GM23248 (cell line): ENCODE measurements around the gene HOXD9. TPM values are rescaled to one million over a fixed set of nuclear protein-coding genes. Genes with fewer than 3 reads are reported as not detected.

Source experiments
- DNase-seq: peaks from one replicate; pipeline ENCODE4 v3.0.0-alpha.2; 2015
- H2AFZ ChIP-seq: fragments of 200-600 bp; sonication (generic); 2 replicates; pipeline ENCODE4 v1.6.1; 2016; ENCODE audit warnings: antibody characterized with exemption
- H3F3A ChIP-seq: fragments of 200-600 bp; sonication (generic); 2 replicates; pipeline ENCODE4 v1.6.1; 2016; ENCODE audit warnings: mild to moderate bottlenecking, antibody characterized with exemption, mixed run types; ENCODE audit not compliant: insufficient read depth
- H3K27ac ChIP-seq: fragments of 200-600 bp; sonication (generic); 2 replicates; pipeline ENCODE4 v1.5.1; 2016; ENCODE audit warnings: mild to moderate bottlenecking
- H3K27me3 ChIP-seq: fragments of 200-600 bp; sonication (generic); replicated peaks from 2 replicates; pipeline ENCODE4 v1.6.1; 2016; ENCODE audit warnings: mild to moderate bottlenecking; ENCODE audit not compliant: insufficient read depth
- H3K36me3 ChIP-seq: fragments of 200-600 bp; sonication (generic); 2 replicates; pipeline ENCODE4 v1.6.1; 2016; ENCODE audit warnings: low read depth, mild to moderate bottlenecking
- H3K4me1 ChIP-seq: fragments of 200-600 bp; sonication (generic); 2 replicates; pipeline ENCODE4 v1.6.1; 2016; ENCODE audit warnings: mild to moderate bottlenecking; ENCODE audit not compliant: insufficient read depth
- H3K4me2 ChIP-seq: fragments of 200-600 bp; sonication (generic); one replicate; pipeline ENCODE4 v1.6.1; 2016; ENCODE audit warnings: mild to moderate bottlenecking; ENCODE audit not compliant: unreplicated experiment
- H3K4me3 ChIP-seq: fragments of 200-600 bp; sonication (generic); 2 replicates; pipeline ENCODE4 v1.5.1; 2016; ENCODE audit warnings: mild to moderate bottlenecking
- H3K79me2 ChIP-seq: fragments of 200-600 bp; sonication (generic); 2 replicates; pipeline ENCODE4 v1.6.1; 2016; ENCODE audit warnings: mild to moderate bottlenecking; ENCODE audit not compliant: insufficient read depth
- H3K9ac ChIP-seq: fragments of 200-600 bp; sonication (generic); 2 replicates; pipeline ENCODE4 v1.6.1; 2016; ENCODE audit warnings: mild to moderate bottlenecking
- H3K9me2 ChIP-seq: fragments of 200-600 bp; sonication (generic); 2 replicates; pipeline ENCODE4 v1.6.1; 2016; ENCODE audit warnings: mixed run types, mild to moderate bottlenecking, moderate library complexity; ENCODE audit not compliant: insufficient read depth
- H3K9me3 ChIP-seq: fragments of 200-600 bp; sonication (generic); one replicate; pipeline ENCODE4 v1.6.1; 2017; ENCODE audit warnings: low read depth
- H4K20me1 ChIP-seq: fragments of 200-600 bp; sonication (generic); 2 replicates; pipeline ENCODE4 v1.6.0; 2016; ENCODE audit not compliant: insufficient read depth
- EZH2 ChIP-seq: fragments of 200-600 bp; sonication (generic); IDR thresholded peaks from 2 replicates; pipeline ENCODE4 v1.6.1; 2018; ENCODE audit warnings: antibody characterized with exemption, mild to moderate bottlenecking; ENCODE audit not compliant: insufficient read depth, poor library complexity, severe bottlenecking
- EZH2phosphoT487 ChIP-seq: fragments of 200-600 bp; sonication (generic); IDR thresholded peaks from 2 replicates; pipeline ENCODE4 v1.6.1; 2018; ENCODE audit warnings: antibody characterized with exemption, moderate library complexity, mild to moderate bottlenecking, low read depth; ENCODE audit not compliant: insufficient read depth
- WGBS, 2 experiments: methylation state at CpG; one replicate each; pipeline ENCODE4 v1.1.6; 2015 to 2017; ENCODE audit warnings: low lambda C conversion rate in 2 of 2, low coverage in 1 of 2; ENCODE audit errors: missing lambda C conversion rate in 2 of 2; 5-methylcytosine and 5-hydroxymethylcytosine counted together
- in situ Hi-C: fragments of 300-500 bp; cut with MboI; formaldehyde crosslinking; loops from 2 replicates; pipeline ENCODE4 v1.15.0; 2020
- polyA plus RNA-seq: library from polyadenylated mRNA; unstranded; fragments of >200 nt; fragmentation: Nextera tagmentation; extraction: Ambion mirVana; gene quantifications from 2 replicates; pipeline ENCODE4 v1.2.1, GENCODE V29; 2016
- total RNA-seq: library from RNA; depleted of rRNA; stranded (reverse); fragments of >200 nt; shearing (Covaris generic); gene quantifications from 2 replicates; pipeline ENCODE4 v1.2.3, GENCODE V29; 2014

Gene HOXD9
- total and polyA plus RNA-seq, 2 experiments from 2014 or later: 4.2 to 7.2 TPM

DNA sequence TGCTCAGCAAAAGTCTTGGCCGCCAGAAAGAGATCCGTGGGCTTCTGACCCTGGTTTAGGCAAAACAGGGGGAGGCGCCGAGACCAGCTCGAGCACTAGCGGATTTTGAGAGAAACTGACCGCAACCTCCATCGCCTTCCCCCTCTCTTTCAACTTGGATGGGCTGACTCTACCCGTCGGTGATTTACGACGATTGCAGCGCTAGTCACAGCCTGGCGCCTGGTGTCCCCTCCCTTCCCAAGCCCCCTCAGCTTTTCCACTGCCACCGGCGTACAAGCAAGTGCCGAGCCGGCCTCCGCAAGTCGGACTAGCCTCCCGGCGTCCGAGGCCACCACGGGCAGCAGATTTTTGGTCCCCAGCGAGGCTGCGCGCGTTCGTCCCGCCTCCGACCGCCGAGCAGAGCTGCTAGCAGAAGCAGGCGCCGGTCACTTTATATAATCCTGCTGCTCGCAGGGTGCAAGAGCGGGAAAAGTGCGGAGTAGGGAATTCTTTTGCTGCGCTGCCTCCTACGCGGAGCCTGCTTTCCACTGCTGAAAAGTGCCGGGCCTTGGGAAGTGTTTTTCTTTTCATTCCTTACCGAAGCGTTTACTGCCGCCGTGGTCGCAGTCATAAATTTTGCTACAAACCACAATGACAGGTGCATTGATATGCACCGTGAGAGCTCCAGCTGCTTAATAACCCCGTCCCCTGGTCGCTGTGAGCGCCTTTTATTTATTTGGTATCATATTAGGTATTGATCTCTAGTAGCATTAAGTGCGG lies 42.3 kb downstream of the HOXD9 start:
- TF ChIP-seq EZH2 (no peak), EZH2phosphoT487 (no peak)

DNA sequence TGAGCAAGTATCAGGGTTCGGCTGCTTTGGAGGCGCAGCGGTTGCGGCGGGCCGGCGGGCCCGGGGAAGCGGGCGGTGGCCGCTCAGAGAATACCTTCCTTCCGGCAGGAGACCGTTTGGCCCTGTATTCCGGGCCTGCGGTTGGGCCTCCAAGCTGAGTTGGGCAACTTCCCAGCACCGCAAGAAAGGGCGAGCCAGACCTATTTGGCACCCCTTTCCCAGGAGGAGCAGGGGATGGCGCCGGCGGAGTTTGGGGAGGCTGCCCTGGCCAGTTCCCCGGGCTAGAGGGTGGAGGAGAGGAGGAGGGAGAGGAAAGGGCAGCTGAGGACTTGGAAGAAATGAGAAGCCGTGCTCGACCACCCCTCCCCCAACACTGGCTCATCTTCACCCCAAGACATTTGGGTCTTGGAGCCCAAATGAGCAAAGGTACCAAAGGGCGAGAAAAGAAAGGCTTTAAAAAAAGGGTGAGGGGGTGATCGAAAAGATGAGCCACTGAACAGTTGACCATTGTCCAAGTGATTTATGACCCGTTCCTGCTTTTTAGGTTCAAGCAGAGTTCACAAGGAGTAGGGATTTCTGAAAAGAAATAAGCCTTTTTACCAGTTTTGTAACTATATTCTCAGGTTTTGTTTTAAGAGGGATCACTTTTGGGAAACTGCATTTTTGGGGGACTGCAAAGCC lies 43.0 kb downstream of the HOXD9 start:
- Histone ChIP-seq H4K20me1 (no peaks in the 10 kb centered on the region), H3K9me2 (no peaks in the 10 kb centered on the region), H3K36me3 (no peaks in the 10 kb centered on the region), H2AFZ (no peak overlapping the region), H3K9ac (no peak overlapping the region), H3F3A (0 out of 2 replicates have a peak, but pooled peaks cover 13% of the 10 kb centered on the region), H3K27ac (no peak overlapping the region), H3K27me3 (no peaks in the 10 kb centered on the region), H3K4me1 (peaks cover 8% of the 10 kb centered on the region; the same call in 1 of the 2 replicates), H3K9me3 (no peaks in the 10 kb centered on the region), H3K4me3 (no peak overlapping the region), H3K79me2 (no peaks in the 10 kb centered on the region), H3K4me2 (no peak overlapping the region)
- 91 to 92% methylated on average over 26 of the region's 26 CpGs for WGBS, 2 experiments
- no peak for TF ChIP-seq EZH2
- no peak for TF ChIP-seq EZH2phosphoT487
- DNase-seq: no peak
- in situ Hi-C loops: no loop called here

More for the DNA sequence above, 42.3 kb downstream of the HOXD9 start:
- no peaks in the 10 kb centered on the region for H3K27me3 ChIP-seq
- H3F3A ChIP-seq: 0 out of 2 replicates have a peak, but pooled peaks cover 13% of the 10 kb centered on the region
- no peak overlapping the region for H2AFZ ChIP-seq
- WGBS, 2 experiments: 96% methylated on average over 52 of the region's 52 CpGs
- no peaks in the 10 kb centered on the region for H3K79me2 ChIP-seq
- DNase-seq: no peak
- H4K20me1 ChIP-seq: no peaks in the 10 kb centered on the region
- H3K9ac ChIP-seq: no peak overlapping the region
- H3K4me3 ChIP-seq: no peak overlapping the region
- H3K36me3 ChIP-seq: no peaks in the 10 kb centered on the region
- no peaks in the 10 kb centered on the region for H3K9me2 ChIP-seq
- no peak overlapping the region for H3K27ac ChIP-seq
- in situ Hi-C loops: no loop called here
- H3K4me1 ChIP-seq: peaks cover 8% of the 10 kb centered on the region; the same call in 1 of the 2 replicates
- no peak overlapping the region for H3K4me2 ChIP-seq
- H3K9me3 ChIP-seq: no peaks in the 10 kb centered on the region

- WGBS, 2 experiments: 74 to 78% methylated on average over 2 of the region's 2 CpGs
- Histone ChIP-seq H4K20me1 (no peaks in the 10 kb centered on the region), H3K4me1 (peaks cover 8% of the 10 kb centered on the region; the same call in 1 of the 2 replicates), H3K27ac (no peak overlapping the region), H3K4me2 (no peak overlapping the region), H3K79me2 (no peaks in the 10 kb centered on the region), H3K9me3 (no peaks in the 10 kb centered on the region), H3K27me3 (no peaks in the 10 kb centered on the region), H3F3A (0 out of 2 replicates have a peak, but pooled peaks cover 13% of the 10 kb centered on the region), H3K9ac (no peak overlapping the region), H3K4me3 (no peak overlapping the region), H3K36me3 (no peaks in the 10 kb centered on the region), H2AFZ (no peak overlapping the region), H3K9me2 (no peaks in the 10 kb centered on the region)
- in situ Hi-C loops: no loop called here
- no peak for TF ChIP-seq EZH2phosphoT487
- TF ChIP-seq EZH2: no peak
- no peak for DNase-seq
Observed at GRCh38 chr2:176166272-176166671, 43.8 kb downstream of the HOXD9 start.

- H3F3A ChIP-seq: 0 out of 2 replicates have a peak, but pooled peaks cover 8% of the 10 kb centered on the region
- H3K9me2 ChIP-seq: no peaks in the 10 kb centered on the region
- 5 to 6% methylated on average over 1 of the region's 1 CpG for WGBS, 2 experiments
- TF ChIP-seq EZH2phosphoT487: no peak
- TF ChIP-seq EZH2: no peak
- H3K4me1 ChIP-seq: peaks cover 8% of the 10 kb centered on the region; the same call in 1 of the 2 replicates
- H2AFZ ChIP-seq: no peak overlapping the region
- H3K27ac ChIP-seq: no peak overlapping the region
- H3K36me3 ChIP-seq: 0 out of 2 replicates have a peak, but pooled peaks cover under 1% of the 10 kb centered on the region
- no peaks in the 10 kb centered on the region for H3K27me3 ChIP-seq
- H3K79me2 ChIP-seq: no peaks in the 10 kb centered on the region
- no peaks in the 10 kb centered on the region for H3K9me3 ChIP-seq
- no peak overlapping the region for H3K4me3 ChIP-seq
- peak; percentile 60 for DNase-seq
- in situ Hi-C loops: no loop called here
- no peak overlapping the region for H3K4me2 ChIP-seq
- no peak overlapping the region for H3K9ac ChIP-seq
- H4K20me1 ChIP-seq: no peaks in the 10 kb centered on the region
Observed at GRCh38 chr2:176167398-176167797, 44.9 kb downstream of the HOXD9 start.
